IPS-18a (cell line): ENCODE measurements around the gene VASN.

ENCODE experiments used
- H3K27ac ChIP-seq: one replicate; pipeline ENCODE4 v1.5.1; 2013; ENCODE audit warnings: low read length
- H3K27me3 ChIP-seq: one replicate; pipeline ENCODE4 v1.6.1; 2013; ENCODE audit warnings: mild to moderate bottlenecking, low read length; ENCODE audit not compliant: control insufficient read depth, insufficient read depth
- H3K36me3 ChIP-seq: one replicate; pipeline ENCODE4 v1.6.1; 2013; ENCODE audit warnings: low read depth, low read length; ENCODE audit not compliant: control insufficient read depth
- H3K4me1 ChIP-seq: one replicate; pipeline ENCODE4 v1.6.1; 2013; ENCODE audit warnings: low read depth, low read length; ENCODE audit not compliant: control insufficient read depth
- H3K4me3 ChIP-seq: one replicate; pipeline ENCODE4 v1.5.1; 2013; ENCODE audit warnings: low read length
- H3K9ac ChIP-seq: one replicate; pipeline ENCODE4 v1.6.1; 2013; ENCODE audit warnings: mild to moderate bottlenecking, low read length, moderate library complexity
- H3K9me3 ChIP-seq: one replicate; pipeline ENCODE4 v1.6.1; 2013; ENCODE audit warnings: low read depth, low read length; ENCODE audit not compliant: control insufficient read depth

Gene VASN

GRCh38 chr16:4370570-4371356 lies 885 bp upstream of the VASN start:
- peaks cover 23% of the 10 kb centered on the region for H3K4me1 ChIP-seq
- no peaks in the 10 kb centered on the region for H3K9me3 ChIP-seq
- no peaks in the 10 kb centered on the region for H3K36me3 ChIP-seq
- peak overlapping the region; percentile 76 for H3K4me3 ChIP-seq
- no peak overlapping the region for H3K27ac ChIP-seq
- H3K9ac ChIP-seq, result no peak overlapping the region
- H3K27me3 ChIP-seq, result peaks cover 9% of the 10 kb centered on the region

- peak overlapping the region; percentile 76 for H3K4me3 ChIP-seq
- no peak overlapping the region for H3K27ac ChIP-seq
- H3K9ac ChIP-seq, result no peak overlapping the region
- H3K4me1 ChIP-seq, result peaks cover 23% of the 10 kb centered on the region
- no peaks in the 10 kb centered on the region for H3K36me3 ChIP-seq
- peaks cover 9% of the 10 kb centered on the region for H3K27me3 ChIP-seq
- H3K9me3 ChIP-seq, result no peaks in the 10 kb centered on the region
Observed at GRCh38 chr16:4372001-4372577, 441 bp downstream of the VASN start.

GRCh38 chr16:4372578-4373355 lies 1.1 kb downstream of the VASN start:
- Histone ChIP-seq H3K27me3 (peaks cover 9% of the 10 kb centered on the region), H3K4me1 (peaks cover 28% of the 10 kb centered on the region), H3K36me3 (no peaks in the 10 kb centered on the region), H3K4me3 (peak overlapping the region; percentile 76), H3K9ac (no peak overlapping the region), H3K9me3 (no peaks in the 10 kb centered on the region), H3K27ac (no peak overlapping the region)

- Histone ChIP-seq H3K36me3 (no peaks in the 10 kb centered on the region), H3K4me3 (peak overlapping the region; percentile 76), H3K27me3 (peaks cover 9% of the 10 kb centered on the region), H3K9me3 (no peaks in the 10 kb centered on the region), H3K4me1 (peaks cover 33% of the 10 kb centered on the region), H3K9ac (peak overlapping the region; percentile 15), H3K27ac (no peak overlapping the region)
Observed at GRCh38 chr16:4373356-4373908, 1.8 kb downstream of the VASN start.

- Histone ChIP-seq H3K9ac (peak overlapping the region; percentile 15), H3K27ac (no peak overlapping the region)
Observed at GRCh38 chr16:4373909-4374742, 2.5 kb downstream of the VASN start.

GRCh38 chr16:4375717-4376116 lies 4.1 kb downstream of the VASN start:
- no peaks in the 10 kb centered on the region for H3K9me3 ChIP-seq
- H3K27me3 ChIP-seq, result peaks cover 9% of the 10 kb centered on the region
- H3K27ac ChIP-seq, result no peak overlapping the region
- no peak overlapping the region for H3K9ac ChIP-seq
- H3K4me3 ChIP-seq, result no peak overlapping the region
- H3K36me3 ChIP-seq, result no peaks in the 10 kb centered on the region
- peaks cover 33% of the 10 kb centered on the region for H3K4me1 ChIP-seq

More at GRCh38 chr16:4373909-4374742, 2.5 kb downstream of the VASN start:
- Histone ChIP-seq H3K27me3 (peaks cover 9% of the 10 kb centered on the region), H3K36me3 (no peaks in the 10 kb centered on the region), H3K9me3 (no peaks in the 10 kb centered on the region), H3K4me1 (peaks cover 33% of the 10 kb centered on the region), H3K4me3 (peak overlapping the region; percentile 76)

- Histone ChIP-seq H3K9ac (no peak overlapping the region), H3K27ac (no peak overlapping the region), H3K4me1 (peaks cover 33% of the 10 kb centered on the region), H3K36me3 (no peaks in the 10 kb centered on the region), H3K4me3 (no peak overlapping the region), H3K9me3 (no peaks in the 10 kb centered on the region), H3K27me3 (peaks cover 9% of the 10 kb centered on the region)
Observed at GRCh38 chr16:4376126-4376892, 4.7 kb downstream of the VASN start.

GRCh38 chr16:4376893-4377572 lies 5.4 kb downstream of the VASN start:
- H3K9ac ChIP-seq, result no peak overlapping the region
- H3K27ac ChIP-seq, result no peak overlapping the region
- peaks cover 33% of the 10 kb centered on the region for H3K4me1 ChIP-seq
- H3K9me3 ChIP-seq, result no peaks in the 10 kb centered on the region
- H3K4me3 ChIP-seq, result no peak overlapping the region
- no peaks in the 10 kb centered on the region for H3K36me3 ChIP-seq
- peaks cover 9% of the 10 kb centered on the region for H3K27me3 ChIP-seq

GRCh38 chr16:4377573-4378154 lies 6.0 kb downstream of the VASN start:
- Histone ChIP-seq H3K9me3 (no peaks in the 10 kb centered on the region), H3K9ac (no peak overlapping the region), H3K4me3 (no peak overlapping the region), H3K36me3 (no peaks in the 10 kb centered on the region), H3K27ac (no peak overlapping the region), H3K27me3 (peaks cover 2% of the 10 kb centered on the region), H3K4me1 (peaks cover 30% of the 10 kb centered on the region)
